NCI-H345 treated with DMSO at 0.1 percent for 48 hours (cell line): Measurements from ENCODE around the gene INPP5A.

Experiments used
- DNase-seq: peaks from one replicate; lab custom pipeline; 2025; ENCODE audit not compliant: unreplicated experiment; lab: John Stamatoyannopoulos, UW

The INPP5A gene

DNA sequence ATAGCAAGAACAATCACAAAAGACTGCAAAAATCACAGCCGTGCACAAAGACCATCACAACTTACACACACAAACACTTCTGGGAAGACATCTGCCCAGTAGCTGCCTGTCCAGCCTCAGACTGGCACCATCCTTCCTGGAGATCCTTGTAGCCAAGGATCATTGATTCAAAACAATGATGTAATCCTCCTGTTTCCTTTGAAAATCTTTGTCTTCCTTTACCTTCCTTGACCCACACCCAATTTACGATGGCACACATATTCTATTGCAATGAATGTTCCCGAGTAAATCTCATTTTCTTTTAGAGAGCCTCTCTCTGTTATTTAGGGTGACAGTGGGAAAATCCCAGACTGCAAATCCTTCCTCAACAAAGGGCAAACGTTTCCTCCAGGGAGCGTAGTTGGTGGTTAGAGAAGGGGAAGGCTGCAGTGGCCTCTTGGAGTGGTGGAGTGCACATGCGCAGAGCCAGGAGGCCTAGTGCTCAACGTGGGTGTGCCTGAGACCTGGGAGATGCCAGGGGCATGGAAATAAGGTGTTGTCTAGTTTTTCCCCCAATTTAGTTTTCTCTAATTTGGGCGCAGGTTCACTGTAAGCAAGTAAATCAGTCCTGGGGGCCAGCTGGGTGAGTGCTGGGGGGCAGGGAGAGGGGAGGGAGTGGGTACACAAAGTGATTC, 3.1 kb upstream of the INPP5A start:
- DNase-seq: no peak

DNA sequence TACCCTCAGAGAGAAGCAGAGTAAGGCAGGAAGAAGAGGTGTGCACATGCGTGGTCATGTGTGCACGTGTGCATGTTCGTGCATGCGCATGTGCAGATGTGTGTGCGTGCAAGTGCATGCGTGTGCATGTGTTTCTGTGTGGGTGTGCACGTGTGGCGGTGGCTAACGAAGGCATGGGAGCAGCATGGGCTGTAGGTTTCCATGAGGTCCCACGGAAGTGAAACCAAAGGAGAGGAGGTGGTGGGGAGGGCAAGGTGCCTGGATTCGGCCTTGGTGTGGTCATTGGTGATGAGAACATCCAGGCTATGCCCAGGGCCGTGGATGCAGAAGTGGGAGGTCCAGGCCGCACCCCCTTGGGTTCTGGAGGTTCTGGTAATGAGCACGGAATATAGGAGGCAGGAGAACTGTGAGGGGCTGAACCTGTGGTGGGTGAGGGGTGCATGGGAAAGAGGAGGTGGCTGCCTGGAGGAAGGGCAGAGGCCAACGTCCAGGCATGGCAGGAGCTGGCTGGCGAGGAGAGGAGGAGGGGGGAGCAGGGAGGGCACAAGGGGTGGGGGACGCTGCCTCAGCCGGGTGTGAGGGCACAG, 2.4 kb upstream of the INPP5A start:
- DNase-seq: no peak

DNA sequence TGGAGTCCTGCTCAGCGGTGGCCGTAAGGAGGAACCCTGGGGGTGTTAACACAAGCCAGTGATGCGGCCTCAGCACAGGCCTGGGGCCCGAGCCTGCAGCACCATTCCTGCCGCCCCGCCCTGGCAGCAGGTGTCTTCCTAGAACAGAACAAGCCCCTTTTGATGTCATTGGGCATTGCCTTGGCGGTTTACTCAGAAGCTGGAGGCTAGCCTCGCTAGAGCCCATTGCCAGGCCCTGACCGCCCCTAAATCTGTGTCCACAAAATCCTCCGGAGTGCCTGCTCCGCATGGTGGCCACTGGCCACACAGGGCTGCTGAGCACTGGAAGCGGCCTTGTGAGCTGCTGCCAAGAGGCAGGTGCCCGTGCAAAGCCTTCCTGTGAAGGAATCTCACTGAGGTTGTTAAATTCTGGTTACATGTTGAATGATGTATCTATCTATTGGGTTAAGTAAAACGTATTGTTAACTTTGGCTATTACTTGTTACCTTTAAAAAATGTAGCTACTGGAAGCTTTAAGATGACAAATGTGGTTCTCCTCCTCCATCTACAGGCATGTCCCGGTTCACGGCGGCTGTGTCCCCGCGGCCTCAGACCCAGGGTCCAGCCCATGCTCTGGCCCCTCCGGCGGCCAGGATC, 1.2 kb upstream of the INPP5A start:
- DNase-seq: no peak

DNA sequence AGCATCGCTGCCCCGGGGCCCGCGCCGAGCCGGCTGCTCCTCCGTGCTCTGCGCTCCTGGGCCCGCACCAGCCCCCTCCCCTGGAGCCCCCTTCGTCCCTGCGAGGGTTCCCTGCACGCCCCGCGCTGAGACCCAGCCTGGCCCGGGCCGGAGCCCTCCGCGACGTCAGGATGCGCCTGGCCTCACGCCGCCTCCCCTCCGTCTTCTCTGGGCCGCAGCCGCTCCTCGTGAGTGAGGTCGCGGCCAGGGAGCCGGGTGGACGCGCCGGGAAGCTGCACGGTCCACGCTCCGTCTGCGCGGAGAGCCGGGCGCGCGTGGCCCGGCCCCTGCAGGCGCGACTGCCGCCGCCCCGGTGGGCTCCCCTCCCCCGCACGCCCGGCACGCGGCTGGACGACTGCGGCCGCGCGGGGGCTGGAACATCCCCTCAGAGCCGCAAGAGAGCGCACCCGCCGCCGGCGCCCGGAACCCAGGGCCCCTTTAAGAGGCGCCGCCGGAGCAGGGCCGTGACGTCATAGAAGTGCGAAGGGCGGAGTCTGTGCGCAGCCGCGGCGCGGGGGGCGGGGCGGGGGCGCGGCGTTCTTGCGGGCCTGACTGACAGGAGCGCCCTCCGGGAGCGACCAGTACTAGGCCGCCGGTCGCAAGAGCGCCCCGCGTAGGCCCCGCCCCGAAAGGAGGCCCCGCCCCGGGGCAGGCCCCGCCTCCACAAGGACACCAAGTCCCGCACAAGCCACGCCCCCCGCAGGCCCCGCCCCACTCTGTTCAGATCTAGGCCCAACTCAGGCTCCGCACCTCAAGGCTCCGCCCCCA, 507 bp upstream of the INPP5A start:
- DNase-seq: peak; percentile 82

DNA sequence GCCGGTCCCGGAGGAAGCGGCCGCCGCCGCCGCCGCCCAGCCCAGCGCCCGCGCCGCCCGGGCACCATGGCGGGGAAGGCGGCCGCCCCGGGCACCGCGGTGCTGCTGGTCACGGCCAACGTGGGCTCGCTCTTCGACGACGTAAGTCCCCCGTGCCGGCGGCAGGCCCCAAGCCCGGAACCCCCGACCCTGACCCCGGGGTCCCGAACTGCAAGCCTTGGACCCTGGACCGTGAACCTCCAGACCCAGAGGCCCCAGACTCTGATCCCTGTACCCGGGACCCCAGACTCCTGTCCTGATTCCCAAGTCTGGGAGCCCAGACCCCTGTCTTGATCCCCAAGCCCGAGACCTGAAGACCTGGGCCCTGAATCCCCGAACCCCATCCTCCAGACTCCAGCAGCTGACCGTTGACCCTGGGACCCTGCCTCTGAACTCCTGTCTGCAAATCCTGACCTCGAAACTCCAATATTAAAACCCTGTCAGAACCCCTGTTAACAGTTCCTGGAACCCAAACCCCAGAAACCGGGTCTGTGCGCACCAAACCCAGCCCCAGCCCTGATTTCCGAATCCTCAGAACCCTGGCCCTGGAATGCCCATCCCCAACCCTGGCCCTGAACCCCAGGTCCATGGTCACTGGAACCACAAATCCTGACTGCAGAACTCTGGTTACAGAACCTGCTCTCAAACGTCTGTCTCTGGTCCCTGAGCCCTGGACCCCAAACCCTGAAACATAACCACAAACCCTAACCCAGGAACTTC, 623 bp downstream of the INPP5A start:
- DNase-seq: no peak

DNA sequence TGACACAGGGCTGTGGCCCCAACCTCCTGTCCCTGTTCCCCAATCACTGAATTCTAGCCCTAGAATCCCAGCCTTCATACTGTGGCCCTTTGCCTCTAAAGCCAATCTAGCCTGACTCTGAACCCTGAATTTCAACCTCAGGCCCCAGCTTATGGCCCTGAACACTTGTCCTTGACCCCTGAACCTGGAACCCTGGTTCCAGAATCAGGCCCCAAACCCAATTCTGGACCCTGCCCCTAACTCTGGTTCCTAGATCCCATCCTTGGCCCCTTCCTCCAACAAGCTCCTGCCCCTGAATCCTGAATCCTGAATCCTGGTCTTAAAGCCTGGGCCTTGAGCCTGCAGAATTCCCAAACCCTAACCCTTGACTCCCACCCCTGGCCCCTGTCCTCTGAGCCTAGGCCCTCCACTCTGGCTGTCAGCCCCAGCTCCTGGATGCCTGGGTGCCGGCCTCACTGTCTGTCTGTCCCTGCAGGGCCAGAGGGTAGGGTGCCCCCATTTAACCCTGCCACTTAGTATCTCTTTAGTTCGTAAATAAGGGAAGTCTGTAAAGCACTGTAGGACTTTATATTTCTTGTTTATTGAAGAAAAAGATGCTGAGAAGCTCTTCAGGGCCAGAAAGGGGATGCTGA, 1.3 kb downstream of the INPP5A start:
- no peak for DNase-seq

DNA sequence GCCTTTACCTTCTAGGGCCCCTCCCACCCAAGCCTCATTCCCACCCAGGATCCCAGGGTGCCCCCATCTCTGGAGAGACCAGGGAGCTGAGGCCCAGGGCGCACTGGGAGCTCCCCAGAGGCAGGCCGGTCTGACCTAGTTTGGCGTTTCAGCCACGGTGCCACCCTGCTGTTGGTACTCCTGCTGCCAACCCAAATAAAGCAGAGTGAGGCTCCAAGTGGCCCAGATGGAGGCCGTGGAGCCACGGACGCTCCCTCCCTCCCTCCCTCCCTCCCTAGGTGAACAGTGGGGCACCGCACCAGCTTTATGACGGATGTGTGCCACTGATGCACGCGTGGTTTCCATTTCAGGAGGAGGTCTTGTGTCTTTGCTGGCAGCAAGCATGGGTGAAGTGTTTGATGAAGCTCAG, 1.8 kb downstream of the INPP5A start:
- DNase-seq: no peak

DNA sequence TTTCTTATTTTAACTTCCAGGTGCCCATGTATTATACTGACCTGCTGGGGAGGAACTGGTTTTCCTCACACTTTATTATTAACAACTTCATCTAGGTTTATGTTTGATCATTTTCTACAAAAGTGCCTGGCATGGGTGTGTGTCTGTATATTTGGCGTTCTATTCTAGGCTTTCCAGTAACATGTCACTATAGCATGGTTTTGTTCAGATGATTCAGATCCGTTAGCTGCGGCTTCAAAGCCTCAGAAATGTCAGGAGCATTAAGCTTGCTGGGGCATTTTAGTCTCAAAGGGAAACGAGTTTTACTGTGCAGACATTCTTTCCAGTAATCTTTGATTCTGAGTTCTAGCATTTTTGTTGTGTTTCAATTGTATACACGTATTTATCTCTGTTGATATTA, 2.3 kb downstream of the INPP5A start:
- DNase-seq: no peak

DNA sequence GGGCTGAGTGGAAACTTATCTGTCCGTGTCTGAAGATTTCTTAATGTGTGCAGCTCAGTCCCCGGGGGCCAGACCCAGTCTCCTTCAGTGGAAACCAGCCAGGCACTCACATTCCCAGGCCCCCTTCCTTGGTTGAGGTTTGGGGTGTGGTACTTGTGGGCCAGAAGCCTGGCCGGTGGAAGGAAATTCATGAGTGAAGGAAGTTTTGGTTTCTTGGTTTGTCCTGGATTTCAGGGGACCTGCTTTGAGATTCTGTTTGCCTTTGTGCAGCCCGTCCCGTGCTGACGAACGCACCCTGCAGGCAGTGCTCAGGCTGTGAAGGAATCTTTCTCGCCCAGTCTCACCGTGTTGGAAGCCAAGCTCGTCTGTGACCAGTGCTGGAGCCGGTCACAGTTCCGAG, 2.9 kb downstream of the INPP5A start:
- no peak for DNase-seq

DNA sequence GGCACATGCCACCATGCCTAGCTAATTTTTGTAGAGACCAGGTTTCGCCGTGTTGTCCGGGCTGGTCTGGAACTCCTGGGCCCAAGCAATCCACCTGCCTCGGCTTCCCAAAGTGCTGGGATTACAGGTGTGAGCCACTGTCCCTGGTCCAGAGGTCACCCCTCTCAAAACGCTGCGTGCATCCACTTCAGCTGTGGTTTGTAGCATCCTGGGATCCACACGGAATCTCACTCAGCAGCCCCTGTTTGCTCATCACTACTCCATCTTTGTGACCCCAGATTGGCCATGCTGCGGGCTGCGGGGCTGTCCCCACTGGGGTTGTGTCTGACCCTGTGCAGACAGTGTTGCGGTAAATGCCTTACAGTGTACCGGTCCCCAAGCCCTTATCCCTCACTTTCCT, 3.5 kb downstream of the INPP5A start:
- DNase-seq: no peak

DNA sequence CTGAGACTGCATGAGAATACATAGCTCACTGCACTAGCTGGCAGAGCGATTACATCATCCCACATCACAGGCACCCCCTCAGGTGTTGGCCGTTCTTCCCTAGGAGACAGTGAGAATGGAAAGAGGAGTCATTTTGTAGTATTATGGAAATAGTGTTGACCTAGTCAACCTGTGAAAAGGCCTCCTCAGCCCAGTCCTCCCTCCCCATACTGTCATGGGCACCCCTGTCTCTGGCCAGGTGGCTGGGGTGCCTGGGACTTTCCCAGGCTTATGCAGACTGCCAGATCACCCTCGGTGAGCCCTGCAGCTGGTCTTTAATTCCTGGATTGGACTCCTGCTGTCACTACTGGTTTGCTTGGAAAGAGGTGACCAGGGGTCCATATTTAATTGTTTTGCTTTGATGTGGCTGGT, 4.0 kb downstream of the INPP5A start:
- DNase-seq: no peak

DNA sequence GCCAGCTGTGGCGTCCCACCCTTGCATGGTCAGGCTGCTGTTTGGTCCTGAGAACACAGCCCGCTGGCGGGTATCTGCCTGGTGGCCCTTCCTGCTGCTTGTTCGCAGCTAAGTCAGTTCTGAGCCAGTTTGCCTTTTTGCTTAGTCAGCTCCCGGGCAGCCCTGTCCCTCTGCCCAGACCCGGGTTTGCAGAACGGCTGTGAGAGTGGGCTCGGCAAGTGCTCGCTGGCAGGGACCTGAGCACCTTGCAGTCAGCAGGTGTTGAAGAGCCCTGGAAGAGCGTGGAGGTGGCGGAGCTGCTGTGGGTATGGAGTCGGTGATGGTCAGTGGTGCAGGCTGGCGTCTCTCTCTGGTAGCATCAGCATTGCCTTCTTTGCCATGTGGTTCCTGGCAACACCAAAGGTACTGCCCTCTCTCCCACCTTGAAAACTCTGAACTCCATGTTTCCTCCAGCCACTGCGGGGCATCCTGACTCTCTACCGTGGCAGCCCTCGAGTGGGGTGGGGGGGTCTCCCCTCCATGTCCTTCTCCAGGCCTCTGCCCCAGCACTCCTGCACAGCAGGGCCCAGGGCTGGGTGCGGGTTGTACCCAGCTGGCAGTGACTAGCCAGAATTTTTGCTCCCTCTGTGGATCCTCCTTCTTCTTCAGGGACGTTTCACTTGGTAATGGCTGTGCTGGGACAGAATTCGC, 4.6 kb downstream of the INPP5A start:
- no peak for DNase-seq

DNA sequence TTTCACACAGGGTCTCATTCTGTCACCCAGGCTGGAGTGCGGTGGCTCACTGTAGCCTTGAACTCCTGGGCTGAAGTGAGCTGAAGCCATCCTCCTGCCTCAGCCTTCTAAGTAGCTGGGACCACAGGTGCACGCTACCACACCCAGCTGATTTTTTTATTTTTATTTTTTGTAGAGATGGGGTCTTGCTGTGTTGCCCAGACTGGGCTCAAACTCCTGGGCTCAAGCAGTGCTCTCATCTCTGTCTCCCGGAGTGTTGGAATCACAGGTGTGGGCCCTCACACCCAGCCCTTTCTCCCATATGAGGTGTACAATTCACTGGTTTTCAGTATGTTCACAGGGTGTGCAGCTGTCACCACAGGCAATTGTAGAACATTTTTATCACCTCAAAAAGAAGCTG, 5.2 kb downstream of the INPP5A start:
- DNase-seq: no peak

DNA sequence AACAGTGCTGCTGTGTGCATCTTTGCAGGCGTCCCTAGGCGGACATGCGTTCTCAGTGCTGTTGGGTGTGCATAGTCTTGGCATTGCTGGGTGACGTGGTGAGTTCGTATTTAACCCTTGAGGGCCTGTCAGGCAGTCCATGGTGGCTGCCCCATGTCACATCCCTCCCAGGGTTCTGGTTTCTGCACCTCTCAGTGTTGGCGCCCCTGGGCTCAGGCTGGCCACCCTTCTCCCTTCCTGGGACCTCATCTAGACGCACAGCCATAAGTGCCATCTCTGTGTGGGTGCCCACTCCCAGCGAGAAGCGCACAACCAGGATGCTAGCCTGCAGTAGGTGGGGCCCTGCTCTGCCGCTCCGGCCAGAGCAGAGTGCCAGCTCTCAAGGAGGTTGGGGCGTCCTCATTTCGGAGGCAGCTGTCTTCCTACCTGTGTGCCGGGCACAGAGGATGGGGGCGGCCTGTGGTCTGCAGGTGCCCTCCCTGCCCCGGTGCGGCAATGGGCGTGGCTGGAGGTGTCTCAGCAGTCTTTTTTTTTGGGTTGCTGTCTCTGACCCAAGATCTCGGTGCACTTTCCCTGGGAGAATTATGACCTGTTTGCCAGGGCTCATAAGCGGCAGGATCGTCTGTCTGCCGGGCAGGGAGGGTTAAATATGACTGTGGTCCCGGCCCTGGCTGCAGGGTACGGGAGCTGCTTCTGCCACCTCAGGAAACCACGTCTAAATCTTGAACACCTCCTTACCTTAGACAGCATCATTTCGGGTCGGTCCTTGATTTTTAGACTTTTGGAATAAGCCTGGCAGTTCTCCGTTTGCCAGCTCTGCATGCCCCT, 6.5 kb downstream of the INPP5A start:
- DNase-seq: no peak

DNA sequence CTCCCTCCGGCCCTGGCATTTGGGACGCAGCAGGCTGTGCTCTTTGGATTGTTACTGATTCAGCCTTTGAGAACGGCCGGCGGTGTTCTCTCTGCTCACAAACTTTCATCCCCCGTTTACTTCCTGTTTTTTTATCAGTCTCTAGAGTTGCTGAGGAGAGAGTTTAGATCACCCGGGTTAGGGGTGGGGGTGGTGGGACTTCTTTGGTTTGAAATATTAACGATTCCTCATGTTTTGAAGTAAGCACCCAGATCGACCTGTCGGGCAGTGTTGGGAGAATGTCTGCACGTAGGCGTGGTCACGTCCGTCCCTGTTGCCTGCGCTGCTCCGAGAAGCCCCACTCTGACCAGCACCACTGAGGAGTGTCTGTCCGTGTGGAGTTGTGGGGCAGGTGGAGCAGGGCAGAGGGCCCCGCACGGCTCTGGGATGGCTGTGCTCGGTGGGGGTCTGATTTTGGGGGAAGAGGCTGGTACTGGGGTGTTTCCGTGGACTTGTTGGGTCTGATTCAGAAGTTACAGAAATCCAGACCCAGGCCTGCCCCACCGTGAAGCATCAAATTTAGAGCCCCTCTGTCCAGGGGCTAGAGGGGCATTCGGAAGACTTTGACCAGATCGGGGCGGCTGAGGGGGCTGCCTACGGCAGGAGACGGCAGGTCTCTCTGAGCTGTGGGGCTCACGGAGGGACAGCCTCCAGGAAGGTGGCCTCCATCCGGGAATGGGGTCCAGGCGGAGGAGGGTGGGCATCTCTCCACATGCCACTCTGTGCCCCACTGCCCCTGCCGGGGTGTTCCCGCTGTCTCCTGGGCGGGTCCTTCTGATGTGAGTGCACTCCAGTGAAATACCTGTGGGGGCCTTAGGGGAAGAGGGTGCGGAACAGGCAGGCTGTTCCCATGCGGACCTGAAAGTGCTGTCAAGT, 7.4 kb downstream of the INPP5A start:
- DNase-seq: no peak

DNA sequence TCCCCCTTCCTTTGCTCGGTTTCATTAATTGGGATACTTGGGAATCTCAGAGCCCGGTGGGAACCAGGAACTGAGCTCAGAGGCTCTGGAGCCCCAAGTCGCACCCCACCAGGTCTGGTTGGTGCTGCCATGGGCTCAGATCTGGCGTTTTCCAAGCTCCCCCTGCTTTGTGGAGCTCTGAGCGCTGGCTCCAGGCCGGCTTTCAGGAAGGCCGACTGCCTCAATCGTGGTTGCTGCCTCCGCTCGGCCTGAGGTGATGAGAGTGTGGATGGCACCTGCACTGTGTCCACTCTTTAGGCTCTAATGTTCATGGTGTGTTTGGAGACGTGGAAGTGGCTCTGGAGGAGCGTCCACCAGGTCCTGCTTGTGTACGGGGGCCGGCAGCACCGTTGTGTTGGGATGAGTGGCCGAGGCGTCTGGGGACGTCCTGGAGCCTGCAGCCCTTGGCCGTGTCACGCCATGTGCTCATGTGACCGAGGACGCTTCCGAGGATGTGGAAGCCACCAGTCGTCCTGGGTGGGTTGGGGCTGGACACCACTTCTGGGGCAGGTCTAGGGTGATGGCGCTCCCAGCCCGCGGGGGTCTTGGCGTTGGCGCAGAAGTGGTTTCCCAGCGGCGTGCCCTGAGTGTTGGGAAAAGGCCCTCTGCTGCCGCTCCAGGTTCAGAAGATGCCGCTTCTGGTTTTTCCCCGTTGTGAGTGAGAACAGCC, 8.2 kb downstream of the INPP5A start:
- DNase-seq: no peak

DNA sequence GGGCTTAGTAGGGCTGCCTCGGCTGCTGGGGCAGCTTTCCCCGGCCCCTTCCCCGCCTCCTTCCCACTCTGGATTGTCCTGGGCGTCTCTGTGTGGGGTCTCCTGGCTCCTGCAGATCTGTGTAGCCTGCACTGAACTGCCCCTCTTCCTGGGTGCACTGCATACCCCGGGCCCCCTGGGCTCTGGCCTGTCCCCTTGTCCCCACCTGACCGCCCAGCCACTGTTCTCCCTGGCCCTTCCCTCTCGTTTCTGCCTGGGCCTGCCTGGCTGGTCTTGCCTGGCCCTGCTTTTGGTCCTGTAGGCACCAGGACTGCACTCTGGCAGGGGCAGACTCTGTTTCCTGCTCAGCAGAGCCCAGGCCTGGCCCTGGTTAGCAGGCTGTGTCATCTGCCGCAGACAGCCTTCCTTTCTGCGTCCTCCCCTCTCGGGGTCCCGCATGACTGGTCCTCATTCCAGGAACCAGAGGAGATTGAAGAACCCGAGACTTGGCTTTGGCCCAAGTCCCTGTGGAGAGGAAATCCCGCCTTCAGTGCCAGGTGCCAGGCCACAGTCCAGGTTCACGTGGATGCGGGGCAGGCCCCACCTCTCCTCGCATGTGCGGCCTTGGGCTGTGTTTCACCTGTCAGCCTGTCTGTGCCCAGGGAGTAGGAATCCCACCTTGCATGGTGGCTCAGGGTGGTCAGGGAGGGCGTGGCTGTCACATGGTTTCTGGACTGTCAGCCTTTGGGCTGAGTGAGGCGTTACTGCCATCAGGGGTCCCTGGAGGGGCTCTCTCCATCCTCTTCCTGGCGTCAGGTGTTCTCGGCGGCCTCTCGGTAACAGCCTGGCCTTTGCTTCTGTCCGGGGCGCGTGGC, 9.2 kb downstream of the INPP5A start:
- peak; percentile 75 for DNase-seq
